GM12872 (cell line): Measurements from ENCODE around the gene CLEC1B.

Experiments used
- TF ChIP-seq, protein P1 (sequence below): IDR thresholded peaks from 3 replicates; pipeline ENCODE4 v1.5.1; 2011; ENCODE audit warnings: low read depth, mild to moderate bottlenecking, low read length, moderate library complexity; ENCODE audit not compliant: insufficient read depth

The CLEC1B gene

GRCh38 chr12:9971181-9971580 lies 27.7 kb downstream of the CLEC1B start, which contains the start of gene CLEC12A:
Gene CLEC12A, plus strand, starts transcription at chr12:9971409. Its CDS starts 188 bp downstream, at chr12:9971597.
- TF ChIP-seq, protein P1, sequence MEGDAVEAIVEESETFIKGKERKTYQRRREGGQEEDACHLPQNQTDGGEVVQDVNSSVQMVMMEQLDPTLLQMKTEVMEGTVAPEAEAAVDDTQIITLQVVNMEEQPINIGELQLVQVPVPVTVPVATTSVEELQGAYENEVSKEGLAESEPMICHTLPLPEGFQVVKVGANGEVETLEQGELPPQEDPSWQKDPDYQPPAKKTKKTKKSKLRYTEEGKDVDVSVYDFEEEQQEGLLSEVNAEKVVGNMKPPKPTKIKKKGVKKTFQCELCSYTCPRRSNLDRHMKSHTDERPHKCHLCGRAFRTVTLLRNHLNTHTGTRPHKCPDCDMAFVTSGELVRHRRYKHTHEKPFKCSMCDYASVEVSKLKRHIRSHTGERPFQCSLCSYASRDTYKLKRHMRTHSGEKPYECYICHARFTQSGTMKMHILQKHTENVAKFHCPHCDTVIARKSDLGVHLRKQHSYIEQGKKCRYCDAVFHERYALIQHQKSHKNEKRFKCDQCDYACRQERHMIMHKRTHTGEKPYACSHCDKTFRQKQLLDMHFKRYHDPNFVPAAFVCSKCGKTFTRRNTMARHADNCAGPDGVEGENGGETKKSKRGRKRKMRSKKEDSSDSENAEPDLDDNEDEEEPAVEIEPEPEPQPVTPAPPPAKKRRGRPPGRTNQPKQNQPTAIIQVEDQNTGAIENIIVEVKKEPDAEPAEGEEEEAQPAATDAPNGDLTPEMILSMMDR = no peak

DNA sequence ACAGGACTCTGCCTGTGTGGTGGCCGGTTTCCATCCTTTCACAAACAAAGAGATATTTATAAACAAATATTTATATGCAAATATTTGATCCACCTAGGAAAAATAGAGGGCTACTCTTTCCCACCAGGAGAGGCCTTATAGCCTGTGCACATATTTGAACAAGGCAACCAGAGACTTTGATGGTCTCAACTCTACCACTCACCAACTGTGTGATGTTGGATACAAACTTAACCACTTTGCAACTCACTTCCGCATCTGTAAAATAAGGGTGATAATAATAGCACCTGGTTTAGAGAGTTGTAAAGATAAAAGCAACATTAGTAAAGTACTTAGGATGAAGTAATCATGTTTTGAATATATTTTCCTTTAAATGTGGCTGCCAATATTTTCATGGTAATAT lies 29.2 kb downstream of the CLEC1B start:
- TF ChIP-seq, protein P1 = no peak

DNA sequence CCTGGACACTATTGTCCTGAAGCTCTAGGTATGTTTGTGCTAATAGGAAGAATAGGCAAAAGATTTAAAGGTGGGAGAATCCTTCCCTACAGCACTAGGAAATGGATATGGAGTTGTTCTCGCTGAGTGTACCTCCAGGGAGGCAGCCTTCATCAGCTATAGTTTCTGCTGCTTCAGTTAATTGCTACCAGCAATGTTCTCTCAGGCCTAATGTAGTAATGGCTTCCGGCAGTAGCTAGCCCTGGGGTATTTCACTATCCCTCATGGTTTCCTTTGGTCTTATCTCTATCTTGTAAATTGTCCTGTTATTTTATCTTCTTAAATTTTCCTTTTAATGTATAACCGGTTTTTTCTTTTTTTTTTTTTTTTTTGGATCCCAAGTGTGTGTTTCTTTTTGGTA lies 37.0 kb downstream of the CLEC1B start:
- TF ChIP-seq, protein P1 = no peak

DNA sequence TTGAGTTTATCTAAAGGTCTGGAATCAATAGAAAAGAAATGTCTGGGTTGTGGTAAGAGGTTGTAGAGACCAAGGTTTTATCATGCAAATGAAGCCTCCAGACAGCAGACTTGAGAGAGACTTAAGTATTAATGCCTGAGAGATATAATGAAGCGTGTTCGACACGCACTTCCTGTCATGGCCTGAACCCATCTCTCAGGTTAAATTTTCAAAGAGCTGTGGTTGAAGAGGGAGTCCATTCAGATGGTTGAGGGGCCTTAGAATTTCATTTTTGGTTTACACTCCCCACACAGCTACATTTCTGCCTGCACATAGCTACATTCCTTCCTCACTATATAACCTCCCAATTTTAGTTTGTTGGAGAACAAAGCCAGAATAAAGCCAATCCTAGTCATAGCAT lies 37.8 kb downstream of the CLEC1B start:
- TF ChIP-seq, protein P1 = no peak

- TF ChIP-seq, protein P1 = no peak
These were observed 38.3 kb downstream of the CLEC1B start for GRCh38 chr12:9960590-9960989.

DNA sequence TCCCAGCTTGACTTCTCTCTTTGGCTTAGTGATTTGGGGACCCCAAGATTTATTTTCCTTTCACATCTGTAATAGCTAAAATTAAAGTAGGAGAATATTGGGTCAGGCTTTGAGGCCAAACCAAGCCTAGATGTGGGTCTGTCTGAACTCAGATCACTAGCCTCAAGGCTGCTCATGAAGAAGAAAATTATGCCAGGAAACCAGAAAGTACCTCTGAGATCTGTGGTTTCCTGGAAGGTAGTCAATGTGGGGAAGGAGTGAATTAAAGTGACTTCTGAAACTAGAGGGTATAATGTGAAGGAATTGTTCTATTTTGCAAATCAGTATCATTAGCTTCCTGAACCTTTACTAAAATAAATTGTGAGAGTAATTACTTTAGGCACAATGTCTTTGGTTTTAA lies 41.1 kb downstream of the CLEC1B start:
- TF ChIP-seq, protein P1 = no peak

GRCh38 chr12:9951026-9951675 lies 47.8 kb downstream of the CLEC1B start:
- TF ChIP-seq, protein P1 = no peak
